Liver (tissue), 9 donors: ENCODE data around the gene RPS19BP1. TPM values are rescaled to one million over a fixed set of nuclear protein-coding genes. Genes with fewer than 3 reads are reported as not detected.

Experiments
- DNase-seq: peaks from one replicate; pipeline ENCODE4 v3.0.0-alpha.2; 2017; ENCODE audit warnings: low spot score
- H3K27ac ChIP-seq, 2 donors: one replicate each; pipeline ENCODE4 v1.7.0; 2013; ENCODE audit warnings: inconsistent platforms in 2 of 2, low read length in 2 of 2, control low read depth in 1 of 2, low read depth in 1 of 2, mild to moderate bottlenecking in 1 of 2
- H3K27me3 ChIP-seq, 4 donors: one replicate each; pipeline versions ENCODE4 v1.6.1 to v1.7.0; 2013; ENCODE audit warnings: low read length in 3 of 4, inconsistent platforms in 1 of 4, mild to moderate bottlenecking in 1 of 4, moderate library complexity in 1 of 4; ENCODE audit not compliant: control insufficient read depth in 4 of 4, insufficient read depth in 4 of 4
- H3K36me3 ChIP-seq, 4 donors: one replicate each; pipeline versions ENCODE4 v1.6.1 to v1.7.0; 2013; ENCODE audit warnings: low read length in 3 of 4, mild to moderate bottlenecking in 3 of 4, low read depth in 1 of 4, moderate library complexity in 1 of 4; ENCODE audit not compliant: control insufficient read depth in 4 of 4, insufficient read depth in 3 of 4
- H3K4me1 ChIP-seq, 4 donors: one replicate each; pipeline versions ENCODE4 v1.6.1 to v1.7.0; 2013; ENCODE audit warnings: low read length in 3 of 4, mild to moderate bottlenecking in 3 of 4, moderate library complexity in 1 of 4; ENCODE audit not compliant: control insufficient read depth in 4 of 4, insufficient read depth in 4 of 4
- H3K4me3 ChIP-seq, 3 donors: one replicate each; pipeline versions ENCODE4 v1.6.1 to v1.7.0; 2013; ENCODE audit warnings: low read length in 3 of 3, control low read depth in 1 of 3, low read depth in 1 of 3, mild to moderate bottlenecking in 1 of 3
- H3K9ac ChIP-seq, 2 donors: one replicate each; pipeline ENCODE4 v1.7.0; 2013; ENCODE audit warnings: low read length in 2 of 2, mild to moderate bottlenecking in 2 of 2, moderate library complexity in 2 of 2, control low read depth in 1 of 2, low read depth in 1 of 2
- H3K9me3 ChIP-seq, 4 donors: one replicate each; pipeline versions ENCODE4 v1.6.1 to v1.7.0; 2013; ENCODE audit warnings: low read length in 3 of 4; ENCODE audit not compliant: control insufficient read depth in 4 of 4
- ATF3 ChIP-seq: IDR thresholded peaks from 2 replicates; pipeline ENCODE4 v1.6.1; 2016; ENCODE audit warnings: antibody characterized with exemption
- EGR1 ChIP-seq, 2 donors: IDR thresholded peaks; 2 replicates each; pipeline ENCODE4 v1.6.1; 2016 to 2018; ENCODE audit warnings: antibody characterized with exemption in 2 of 2, low read depth in 2 of 2
- FOXA1 ChIP-seq: IDR thresholded peaks from 2 replicates; pipeline ENCODE4 v1.6.1; 2016; ENCODE audit warnings: antibody characterized with exemption
- FOXA2 ChIP-seq: IDR thresholded peaks from 2 replicates; pipeline ENCODE4 v1.6.1; 2016; ENCODE audit warnings: antibody characterized with exemption
- GABPA ChIP-seq, 2 donors: IDR thresholded peaks in 1 of 2; conservative IDR thresholded peaks in 1 of 2; 2 replicates each; pipeline ENCODE4 v1.6.1; 2016; ENCODE audit warnings: antibody characterized with exemption in 2 of 2, mild to moderate bottlenecking in 1 of 2, moderate library complexity in 1 of 2
- HNF4A ChIP-seq, 2 donors: conservative IDR thresholded peaks; 2 replicates each; pipeline ENCODE4 v1.6.1; 2016; ENCODE audit warnings: antibody characterized with exemption in 2 of 2, mild to moderate bottlenecking in 2 of 2
- HNF4G ChIP-seq: IDR thresholded peaks from 2 replicates; pipeline ENCODE4 v1.6.1; 2016; ENCODE audit warnings: antibody characterized with exemption
- JUND ChIP-seq, 2 donors: IDR thresholded peaks; 2 replicates each; pipeline ENCODE4 v1.6.1; 2016; ENCODE audit warnings: antibody characterized with exemption in 2 of 2
- MAX ChIP-seq: IDR thresholded peaks from 2 replicates; pipeline ENCODE4 v1.6.1; 2016; ENCODE audit warnings: antibody characterized with exemption
- NR2F2 ChIP-seq: IDR thresholded peaks from 2 replicates; pipeline ENCODE4 v1.6.1; 2016; ENCODE audit warnings: antibody characterized with exemption
- RAD21 ChIP-seq, 2 donors: IDR thresholded peaks; 2 replicates each; pipeline ENCODE4 v1.6.1; 2016; ENCODE audit warnings: antibody characterized with exemption in 2 of 2, mild to moderate bottlenecking in 2 of 2
- REST ChIP-seq: IDR thresholded peaks from 2 replicates; pipeline ENCODE4 v1.6.1; 2016; ENCODE audit warnings: antibody characterized with exemption, mild to moderate bottlenecking
- RXRA ChIP-seq, 2 donors: IDR thresholded peaks; 2 replicates each; pipeline ENCODE4 v1.6.1; 2017 to 2018; ENCODE audit warnings: antibody characterized with exemption in 2 of 2, mild to moderate bottlenecking in 1 of 2
- SP1 ChIP-seq: IDR thresholded peaks from 2 replicates; pipeline ENCODE4 v1.6.1; 2018; ENCODE audit warnings: antibody characterized with exemption, mild to moderate bottlenecking
- TAF1 ChIP-seq: conservative IDR thresholded peaks from 2 replicates; pipeline ENCODE4 v1.6.1; 2016; ENCODE audit warnings: antibody characterized with exemption, mild to moderate bottlenecking
- YY1 ChIP-seq: IDR thresholded peaks from 2 replicates; pipeline ENCODE4 v1.6.1; 2016; ENCODE audit warnings: antibody characterized with exemption, mild to moderate bottlenecking
- WGBS: extraction: QIAGEN DNeasy Blood & Tissue Kit; methylation state at CpG from one replicate; pipeline ENCODE4 v1.1.7; 2013; 5-methylcytosine and 5-hydroxymethylcytosine counted together
- polyA plus RNA-seq, 2 donors: library from polyadenylated mRNA; stranded (reverse) in 1 of 2; unstranded in 1 of 2; fragments of 200-250 nt in 1 of 2; fragments of >200 nt in 1 of 2; fragmentation: Nextera tagmentation in 1 of 2; extraction: Ambion mirVana in 1 of 2; gene quantifications; one replicate each; pipeline versions ENCODE4 v1.2.1 to v1.2.3, GENCODE V29; 2013 to 2015
- total RNA-seq, 2 donors: library from RNA; depleted of rRNA; stranded (reverse); fragments of >200 nt; gene quantifications; one replicate each; pipeline ENCODE4 v1.2.3, GENCODE V29; 2014
- TF ChIP-seq, protein P1 (sequence below): fragments of 150-350 bp; IDR thresholded peaks from 2 replicates; pipeline ENCODE4 v1.5.1; 2017; ENCODE audit warnings: improper control_type of control experiment, low read depth, low read length; ENCODE audit not compliant: missing input control
- TF ChIP-seq, protein P2 (sequence below): IDR thresholded peaks from 2 replicates; pipeline ENCODE4 v1.6.1; 2016; ENCODE audit warnings: antibody characterized with exemption
- donor health status: healthy.
- donor health status: healthy.
- donor health status: healthy.
- donor health status: healthy.
- donor health status: healthy.

Gene RPS19BP1
- total and polyA plus RNA-seq, 4 donors, result 36.3 to 89.6 (median 63.3) TPM

- DNase-seq, result no peak
- H3K36me3 ChIP-seq, result no peaks in the 10 kb centered on the region
- WGBS, result 63% methylated on average over 14 of the region's 14 CpGs
- no peaks in the 10 kb centered on the region for H3K4me1 ChIP-seq
- H3K27me3 ChIP-seq, result peaks cover 0 to 2% (median 0%) of the 10 kb centered on the region in 4 donors
- H3K9ac ChIP-seq, result no peak overlapping the region
- H3K9me3 ChIP-seq, result no peaks in the 10 kb centered on the region
- no peak for TF ChIP-seq HNF4A (conservative IDR thresholded peaks at IDR 0.05)
- no peak overlapping the region for H3K27ac ChIP-seq
- no peak overlapping the region for H3K4me3 ChIP-seq
These were observed 34.8 kb upstream of the RPS19BP1 start for GRCh38 chr22:39567135-39567946.

DNA sequence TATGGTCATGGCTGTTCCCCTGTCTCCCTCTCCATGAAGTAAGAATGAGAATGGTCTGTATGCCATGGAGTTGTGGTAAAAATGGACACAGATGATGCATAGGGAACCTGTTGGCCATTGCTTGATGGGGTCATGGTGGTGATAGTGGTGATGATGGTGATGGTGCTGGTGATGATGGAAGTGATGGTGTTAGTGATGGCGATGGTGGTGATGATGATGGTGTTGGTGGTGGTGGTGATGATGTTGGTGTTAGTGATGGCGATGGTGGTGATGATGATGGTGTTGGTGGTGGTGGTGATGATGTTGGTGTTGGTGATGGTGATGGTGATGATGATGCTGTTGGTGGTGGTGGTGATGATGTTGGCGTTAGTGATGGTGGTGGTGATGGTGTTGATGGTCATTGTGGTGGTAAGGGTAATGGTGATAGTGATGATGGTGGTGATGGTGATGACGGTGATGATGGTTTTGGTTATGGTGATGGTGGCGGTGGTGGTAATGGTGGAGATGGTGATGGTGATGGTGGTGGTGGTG, 32.9 kb upstream of the RPS19BP1 start:
- DNase-seq, result no peak
- H3K9ac ChIP-seq, result no peak overlapping the region
- H3K36me3 ChIP-seq, result no peaks in the 10 kb centered on the region
- H3K4me1 ChIP-seq, result no peaks in the 10 kb centered on the region
- TF ChIP-seq FOXA2, result no peak
- TF ChIP-seq RAD21 (IDR thresholded peaks at IDR 0.05), result no peak
- TF ChIP-seq NR2F2, result no peak
- TF ChIP-seq ATF3, result no peak
- TF ChIP-seq MAX, result no peak
- no peak for TF ChIP-seq JUND (IDR thresholded peaks at IDR 0.05)
- no peak for TF ChIP-seq HNF4G
- TF ChIP-seq, protein P1, sequence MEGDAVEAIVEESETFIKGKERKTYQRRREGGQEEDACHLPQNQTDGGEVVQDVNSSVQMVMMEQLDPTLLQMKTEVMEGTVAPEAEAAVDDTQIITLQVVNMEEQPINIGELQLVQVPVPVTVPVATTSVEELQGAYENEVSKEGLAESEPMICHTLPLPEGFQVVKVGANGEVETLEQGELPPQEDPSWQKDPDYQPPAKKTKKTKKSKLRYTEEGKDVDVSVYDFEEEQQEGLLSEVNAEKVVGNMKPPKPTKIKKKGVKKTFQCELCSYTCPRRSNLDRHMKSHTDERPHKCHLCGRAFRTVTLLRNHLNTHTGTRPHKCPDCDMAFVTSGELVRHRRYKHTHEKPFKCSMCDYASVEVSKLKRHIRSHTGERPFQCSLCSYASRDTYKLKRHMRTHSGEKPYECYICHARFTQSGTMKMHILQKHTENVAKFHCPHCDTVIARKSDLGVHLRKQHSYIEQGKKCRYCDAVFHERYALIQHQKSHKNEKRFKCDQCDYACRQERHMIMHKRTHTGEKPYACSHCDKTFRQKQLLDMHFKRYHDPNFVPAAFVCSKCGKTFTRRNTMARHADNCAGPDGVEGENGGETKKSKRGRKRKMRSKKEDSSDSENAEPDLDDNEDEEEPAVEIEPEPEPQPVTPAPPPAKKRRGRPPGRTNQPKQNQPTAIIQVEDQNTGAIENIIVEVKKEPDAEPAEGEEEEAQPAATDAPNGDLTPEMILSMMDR, result no peak
- TF ChIP-seq GABPA (IDR thresholded peaks at IDR 0.05 in 1 of 2, conservative IDR thresholded peaks at IDR 0.05 in 1 of 2), result no peak
- TF ChIP-seq TAF1, result no peak
- TF ChIP-seq, protein P2, sequence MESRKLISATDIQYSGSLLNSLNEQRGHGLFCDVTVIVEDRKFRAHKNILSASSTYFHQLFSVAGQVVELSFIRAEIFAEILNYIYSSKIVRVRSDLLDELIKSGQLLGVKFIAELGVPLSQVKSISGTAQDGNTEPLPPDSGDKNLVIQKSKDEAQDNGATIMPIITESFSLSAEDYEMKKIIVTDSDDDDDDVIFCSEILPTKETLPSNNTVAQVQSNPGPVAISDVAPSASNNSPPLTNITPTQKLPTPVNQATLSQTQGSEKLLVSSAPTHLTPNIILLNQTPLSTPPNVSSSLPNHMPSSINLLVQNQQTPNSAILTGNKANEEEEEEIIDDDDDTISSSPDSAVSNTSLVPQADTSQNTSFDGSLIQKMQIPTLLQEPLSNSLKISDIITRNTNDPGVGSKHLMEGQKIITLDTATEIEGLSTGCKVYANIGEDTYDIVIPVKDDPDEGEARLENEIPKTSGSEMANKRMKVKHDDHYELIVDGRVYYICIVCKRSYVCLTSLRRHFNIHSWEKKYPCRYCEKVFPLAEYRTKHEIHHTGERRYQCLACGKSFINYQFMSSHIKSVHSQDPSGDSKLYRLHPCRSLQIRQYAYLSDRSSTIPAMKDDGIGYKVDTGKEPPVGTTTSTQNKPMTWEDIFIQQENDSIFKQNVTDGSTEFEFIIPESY, result no peak
- TF ChIP-seq EGR1 (IDR thresholded peaks at IDR 0.05; ENCODE audit: low read depth in 2 of 2), result no peak
- TF ChIP-seq RXRA (IDR thresholded peaks at IDR 0.05), result no peak
- TF ChIP-seq REST, result no peak
- no peak for TF ChIP-seq YY1
- TF ChIP-seq HNF4A (conservative IDR thresholded peaks at IDR 0.05), result no peak
- no peak for TF ChIP-seq FOXA1
- no peak for TF ChIP-seq SP1
- no peaks in the 10 kb centered on the region for H3K9me3 ChIP-seq
- 96% methylated on average over 5 of the region's 5 CpGs for WGBS
- H3K27me3 ChIP-seq, result peaks cover 0 to 2% (median 0%) of the 10 kb centered on the region in 4 donors
- no peak overlapping the region for H3K4me3 ChIP-seq
- no peak overlapping the region for H3K27ac ChIP-seq
